ENCODE measurements around the gene LIN52.

Gene LIN52

GRCh38 chr14:74161526-74162158, 76.9 kb downstream of the LIN52 start:
- TF ChIP-seq REST (IDR thresholded peaks at IDR 0.05; ENCODE audit: insufficient read depth in 1 of 2, low read depth in 2 of 2, low read length in 2 of 2) (no peak), SIN3A (IDR thresholded peaks at IDR 0.05; ENCODE audit: borderline replicate concordance, insufficient read depth, low read length) (no peak)

- TF ChIP-seq SIN3A (IDR thresholded peaks at IDR 0.05; ENCODE audit: borderline replicate concordance, insufficient read depth, low read length) (no peak), TAF1 (IDR thresholded peaks at IDR 0.05; ENCODE audit: borderline replicate concordance, insufficient read depth, low read length) (no peak), FOXP2 (optimal IDR thresholded peaks at IDR 0.05; ENCODE audit: borderline replicate concordance, extremely low read depth, extremely low read length, insufficient read depth) (no peak), REST (IDR thresholded peaks at IDR 0.05; ENCODE audit: insufficient read depth in 1 of 2, low read depth in 2 of 2, low read length in 2 of 2) (no peak)
These were observed 85.2 kb downstream of the LIN52 start for GRCh38 chr14:74169906-74170305.

GRCh38 chr14:74176400-74176793, 91.6 kb downstream of the LIN52 start:
- TF ChIP-seq TAF1 (IDR thresholded peaks at IDR 0.05; ENCODE audit: borderline replicate concordance, insufficient read depth, low read length), result no peak
- TF ChIP-seq POLR2AphosphoS5 (IDR thresholded peaks at IDR 0.05; ENCODE audit: low read depth, low read length), result no peak
- no peak for TF ChIP-seq FOXP2 (optimal IDR thresholded peaks at IDR 0.05; ENCODE audit: borderline replicate concordance, extremely low read depth, extremely low read length, insufficient read depth)
- TF ChIP-seq SIN3A (IDR thresholded peaks at IDR 0.05; ENCODE audit: borderline replicate concordance, insufficient read depth, low read length), result no peak
- no peak for TF ChIP-seq REST (IDR thresholded peaks at IDR 0.05; ENCODE audit: insufficient read depth in 1 of 2, low read depth in 2 of 2, low read length in 2 of 2)

- no peak for TF ChIP-seq TAF1 (IDR thresholded peaks at IDR 0.05; ENCODE audit: borderline replicate concordance, insufficient read depth, low read length)
- no peak for TF ChIP-seq POLR2AphosphoS5 (IDR thresholded peaks at IDR 0.05; ENCODE audit: low read depth, low read length)
- no peak for TF ChIP-seq REST (IDR thresholded peaks at IDR 0.05; ENCODE audit: insufficient read depth in 1 of 2, low read depth in 2 of 2, low read length in 2 of 2)
- TF ChIP-seq FOXP2 (optimal IDR thresholded peaks at IDR 0.05; ENCODE audit: borderline replicate concordance, extremely low read depth, extremely low read length, insufficient read depth), result no peak
- no peak for TF ChIP-seq SIN3A (IDR thresholded peaks at IDR 0.05; ENCODE audit: borderline replicate concordance, insufficient read depth, low read length)
These were observed 95.1 kb downstream of the LIN52 start for GRCh38 chr14:74179856-74180255.
